ENCODE measurements around the gene PSIP1.

GRCh38 chr9:15513335-15513734 lies 2.6 kb upstream of the PSIP1 start:
- TF ChIP-seq CTCF (IDR thresholded peaks at IDR 0.05; ENCODE audit: low read depth, low read length, poor library complexity, severe bottlenecking) (no peak), EZH2phosphoT487 (IDR thresholded peaks at IDR 0.05; ENCODE audit: borderline replicate concordance, low read length) (no peak)
